OCI-LY1 (cell line): ENCODE results near the gene RNF144B.

Source experiments
- H2AFZ ChIP-seq: fragments of 200-600 bp; sonication (generic), shearing (Covaris generic); 2 replicates; pipeline ENCODE4 v1.6.0; 2014; ENCODE audit warnings: antibody characterized with exemption, mild to moderate bottlenecking, low read length
- H3F3A ChIP-seq: fragments of 200-600 bp; sonication (generic), shearing (Covaris generic); 2 replicates; pipeline ENCODE4 v1.6.0; 2014; ENCODE audit warnings: mild to moderate bottlenecking, antibody characterized with exemption, low read length, moderate library complexity; ENCODE audit not compliant: insufficient read depth
- H3K27ac ChIP-seq: fragments of 200-600 bp; sonication (generic); 2 replicates; pipeline ENCODE4 v1.5.1; 2014; ENCODE audit warnings: low read length, mixed run types, mild to moderate bottlenecking, low read depth; ENCODE audit not compliant: poor library complexity, severe bottlenecking
- H3K27me3 ChIP-seq: fragments of 200-600 bp; sonication (generic); 2 replicates; pipeline ENCODE4 v1.6.0; 2014; ENCODE audit warnings: antibody characterized with exemption, mild to moderate bottlenecking, low read length, moderate library complexity; ENCODE audit not compliant: insufficient read depth
- H3K36me3 ChIP-seq: fragments of 200-600 bp; sonication (generic); 2 replicates; pipeline ENCODE4 v1.6.1; 2014; ENCODE audit warnings: mild to moderate bottlenecking, antibody characterized with exemption, low read length, moderate library complexity, mixed read lengths; ENCODE audit not compliant: insufficient read depth
- H3K4me1 ChIP-seq: fragments of 200-600 bp; sonication (generic); 2 replicates; pipeline ENCODE4 v1.5.1; 2014; ENCODE audit warnings: mild to moderate bottlenecking, low read length, moderate library complexity; ENCODE audit not compliant: insufficient read depth, severe bottlenecking
- H3K4me2 ChIP-seq: fragments of 200-600 bp; sonication (generic), shearing (Covaris generic); 2 replicates; pipeline ENCODE4 v1.6.1; 2014; ENCODE audit warnings: low read length
- H3K4me3 ChIP-seq: fragments of 200-600 bp; sonication (generic); 2 replicates; pipeline ENCODE4 v1.5.1; 2014; ENCODE audit warnings: low read length, low read depth, mild to moderate bottlenecking, mixed read lengths; ENCODE audit not compliant: poor library complexity, severe bottlenecking
- H3K79me2 ChIP-seq: fragments of 200-600 bp; shearing (Covaris generic); 2 replicates; pipeline ENCODE4 v1.6.1; 2016; ENCODE audit warnings: mixed run types, low read length, mixed read lengths; ENCODE audit not compliant: insufficient read depth
- H3K9ac ChIP-seq: fragments of 200-600 bp; sonication (generic), shearing (Covaris generic); 2 replicates; pipeline ENCODE4 v1.6.1; 2014; ENCODE audit warnings: mild to moderate bottlenecking, low read length, mixed read lengths
- H3K9me2 ChIP-seq: fragments of 200-600 bp; sonication (generic), shearing (Covaris generic); 2 replicates; pipeline ENCODE4 v1.6.1; 2014; ENCODE audit warnings: low read depth, mild to moderate bottlenecking, low read length, mixed read lengths
- H3K9me3 ChIP-seq: fragments of 200-600 bp; shearing (Covaris generic); 2 replicates; pipeline ENCODE4 v1.6.1; 2014; ENCODE audit warnings: low read length, mixed read lengths
- H4K20me1 ChIP-seq: fragments of 200-600 bp; sonication (generic), shearing (Covaris generic); 2 replicates; pipeline ENCODE4 v1.6.0; 2016; ENCODE audit warnings: mild to moderate bottlenecking, low read length; ENCODE audit not compliant: insufficient read depth
- EZH2 ChIP-seq: fragments of 200-600 bp; sonication (generic), shearing (Covaris generic); IDR thresholded peaks from 2 replicates; pipeline ENCODE4 v1.8.0; 2017; ENCODE audit warnings: borderline replicate concordance, mixed run types, mild to moderate bottlenecking, antibody characterized with exemption, low read length, moderate library complexity, mixed read lengths
- TF ChIP-seq, protein P1 (sequence below): fragments of 200-600 bp; sonication (generic), shearing (Covaris generic); IDR thresholded peaks from 2 replicates; pipeline ENCODE4 v1.5.1; 2017; ENCODE audit warnings: mild to moderate bottlenecking, antibody characterized with exemption, low read length, moderate library complexity, mixed read lengths

The RNF144B gene

DNA sequence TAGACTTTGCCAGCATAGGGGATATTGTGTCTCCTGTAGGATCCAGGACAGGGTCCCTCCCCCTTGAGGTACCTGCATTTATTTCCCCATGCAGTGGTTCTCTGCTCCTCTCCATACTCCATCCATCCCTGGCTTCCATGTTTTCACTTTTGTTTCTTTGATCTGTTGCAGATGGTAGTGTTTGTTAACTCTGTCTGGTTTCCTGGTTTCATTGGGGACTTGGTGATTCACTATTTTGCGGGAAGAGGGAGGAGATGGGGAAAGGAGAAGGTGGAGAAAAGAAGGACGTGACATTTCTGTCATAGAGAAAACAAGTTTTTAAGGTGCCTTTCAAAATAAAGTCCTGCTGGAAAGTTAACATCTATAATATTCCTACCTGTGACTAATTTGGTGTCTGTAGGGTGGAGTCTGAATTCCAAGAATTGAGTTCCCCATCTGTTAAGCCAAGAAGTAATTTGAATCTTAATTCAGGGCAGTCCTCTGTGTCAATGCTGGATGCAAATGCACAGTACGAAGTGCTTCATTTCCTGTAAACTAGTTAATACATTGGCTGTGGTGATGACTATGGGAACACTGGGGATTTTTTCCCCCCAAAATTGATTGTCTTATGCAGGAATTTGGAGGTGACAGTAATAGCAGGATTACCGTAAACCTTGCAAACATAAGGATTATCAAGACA is 6.9 kb upstream of the RNF144B start:
- no peak for TF ChIP-seq EZH2
- TF ChIP-seq, protein P1, sequence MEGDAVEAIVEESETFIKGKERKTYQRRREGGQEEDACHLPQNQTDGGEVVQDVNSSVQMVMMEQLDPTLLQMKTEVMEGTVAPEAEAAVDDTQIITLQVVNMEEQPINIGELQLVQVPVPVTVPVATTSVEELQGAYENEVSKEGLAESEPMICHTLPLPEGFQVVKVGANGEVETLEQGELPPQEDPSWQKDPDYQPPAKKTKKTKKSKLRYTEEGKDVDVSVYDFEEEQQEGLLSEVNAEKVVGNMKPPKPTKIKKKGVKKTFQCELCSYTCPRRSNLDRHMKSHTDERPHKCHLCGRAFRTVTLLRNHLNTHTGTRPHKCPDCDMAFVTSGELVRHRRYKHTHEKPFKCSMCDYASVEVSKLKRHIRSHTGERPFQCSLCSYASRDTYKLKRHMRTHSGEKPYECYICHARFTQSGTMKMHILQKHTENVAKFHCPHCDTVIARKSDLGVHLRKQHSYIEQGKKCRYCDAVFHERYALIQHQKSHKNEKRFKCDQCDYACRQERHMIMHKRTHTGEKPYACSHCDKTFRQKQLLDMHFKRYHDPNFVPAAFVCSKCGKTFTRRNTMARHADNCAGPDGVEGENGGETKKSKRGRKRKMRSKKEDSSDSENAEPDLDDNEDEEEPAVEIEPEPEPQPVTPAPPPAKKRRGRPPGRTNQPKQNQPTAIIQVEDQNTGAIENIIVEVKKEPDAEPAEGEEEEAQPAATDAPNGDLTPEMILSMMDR: no peak
- H3F3A ChIP-seq: no peaks in the 10 kb centered on the region
- H3K36me3 ChIP-seq: no peaks in the 10 kb centered on the region
- peak overlapping the region; percentile 67 for H3K4me2 ChIP-seq
- peak overlapping the region; percentile 40 for H3K4me3 ChIP-seq
- no peak overlapping the region; the same call in 1 of the 2 replicates for H3K9ac ChIP-seq
- no peaks in the 10 kb centered on the region for H4K20me1 ChIP-seq
- peak overlapping the region; percentile 54 for H3K27ac ChIP-seq
- H3K9me3 ChIP-seq: no peaks in the 10 kb centered on the region
- no peaks in the 10 kb centered on the region for H3K79me2 ChIP-seq
- H3K4me1 ChIP-seq: peaks cover 44% of the 10 kb centered on the region
- no peaks in the 10 kb centered on the region for H3K27me3 ChIP-seq
- H3K9me2 ChIP-seq: no peaks in the 10 kb centered on the region
- peak overlapping the region; percentile 1; the same call in 1 of the 2 replicates for H2AFZ ChIP-seq

DNA sequence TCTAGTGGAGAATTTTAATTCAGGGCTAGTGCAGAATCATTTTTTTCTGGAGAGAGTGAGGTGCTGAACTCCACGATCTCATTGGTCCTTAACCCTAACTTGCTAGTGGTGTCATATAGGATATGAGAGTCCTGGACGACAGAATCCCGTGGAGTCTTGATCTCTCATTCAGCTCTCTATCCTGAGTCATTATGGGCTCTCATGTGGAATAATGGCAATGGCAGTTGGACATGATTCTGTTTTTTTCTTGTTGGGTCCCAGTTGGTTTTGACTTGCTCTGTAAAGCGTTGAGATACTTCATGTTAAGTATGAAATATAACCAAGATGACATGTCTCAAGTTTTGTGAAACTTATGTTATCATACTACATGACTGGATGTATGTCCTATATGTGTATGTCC is 6.3 kb upstream of the RNF144B start:
- peaks cover 44% of the 10 kb centered on the region for H3K4me1 ChIP-seq
- no peaks in the 10 kb centered on the region for H4K20me1 ChIP-seq
- peak overlapping the region; percentile 67 for H3K4me2 ChIP-seq
- H3K4me3 ChIP-seq: peak overlapping the region; percentile 40
- H3K9me2 ChIP-seq: no peaks in the 10 kb centered on the region
- no peaks in the 10 kb centered on the region for H3K27me3 ChIP-seq
- H3K79me2 ChIP-seq: no peaks in the 10 kb centered on the region
- no peak overlapping the region; the same call in 1 of the 2 replicates for H3K9ac ChIP-seq
- no peaks in the 10 kb centered on the region for H3K9me3 ChIP-seq
- H2AFZ ChIP-seq: peak overlapping the region; percentile 1; the same call in 1 of the 2 replicates
- no peaks in the 10 kb centered on the region for H3K36me3 ChIP-seq
- no peak for TF ChIP-seq EZH2
- TF ChIP-seq, protein P1: no peak
- peak overlapping the region; percentile 54 for H3K27ac ChIP-seq
- no peaks in the 10 kb centered on the region for H3F3A ChIP-seq

DNA sequence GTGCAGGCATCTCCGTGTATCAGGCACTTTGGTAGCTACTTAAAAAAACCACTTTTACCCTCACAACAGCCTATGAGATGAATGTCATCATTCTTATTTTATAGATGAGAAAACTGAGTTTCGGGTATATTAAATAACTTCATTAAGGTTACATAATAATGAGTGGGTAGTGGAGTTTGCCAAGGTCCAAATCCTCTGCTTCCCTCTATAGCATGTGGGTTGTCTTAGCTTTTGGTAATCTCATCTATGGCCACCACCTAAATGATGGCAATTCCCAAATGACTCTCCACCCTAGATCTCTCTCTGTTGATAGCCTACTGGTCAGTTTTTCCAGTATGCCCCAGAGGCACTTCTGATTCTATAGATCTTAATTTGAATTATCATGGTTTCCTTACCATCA is 3.7 kb upstream of the RNF144B start:
- Histone ChIP-seq H3K27me3 (no peaks in the 10 kb centered on the region), H3K4me2 (no peak overlapping the region), H2AFZ (no peak overlapping the region)

More for the DNA sequence above, 3.7 kb upstream of the RNF144B start:
- no peak overlapping the region for H3K4me3 ChIP-seq
- TF ChIP-seq, protein P1: no peak
- TF ChIP-seq EZH2: no peak
- no peaks in the 10 kb centered on the region for H3K9me2 ChIP-seq
- H3K4me1 ChIP-seq: peaks cover 53% of the 10 kb centered on the region
- H3F3A ChIP-seq: no peaks in the 10 kb centered on the region
- H4K20me1 ChIP-seq: no peaks in the 10 kb centered on the region
- peak overlapping the region; percentile 8 for H3K27ac ChIP-seq
- no peaks in the 10 kb centered on the region for H3K36me3 ChIP-seq
- no peaks in the 10 kb centered on the region for H3K9me3 ChIP-seq
- H3K79me2 ChIP-seq: peaks cover 9% of the 10 kb centered on the region
- no peak overlapping the region for H3K9ac ChIP-seq
